Gastrocnemius medialis (tissue), 4 donors: ENCODE results near the gene ARL14EPL. TPM values are rescaled to one million over a fixed set of nuclear protein-coding genes. Genes with fewer than 3 reads are reported as not detected.

Experiments used
- ATAC-seq, 2 donors: fragments of 150-250 bp; one replicate each; pipeline ENCODE4 v1.9.1; 2016
- DNase-seq, 2 donors: peaks; one replicate each; pipeline ENCODE4 v3.0.0-alpha.2; 2019
- H3K27ac ChIP-seq, 4 donors: fragments of 200-600 bp; sonication (generic); 1 replicate in 1 of 4; 2 replicates in 3 of 4; pipeline ENCODE4 v1.5.1; 2016 to 2018; ENCODE audit warnings: mild to moderate bottlenecking in 2 of 4, moderate library complexity in 1 of 4
- H3K27me3 ChIP-seq, 3 donors: fragments of 200-600 bp; sonication (generic) in 2 of 3; 1 replicate in 1 of 3; 2 replicates in 2 of 3; pipeline versions ENCODE4 v1.5.1 to v1.6.0; 2016 to 2019; ENCODE audit warnings: mild to moderate bottlenecking in 1 of 3, moderate library complexity in 1 of 3
- H3K36me3 ChIP-seq, 2 donors: fragments of 200-600 bp; sonication (generic) in 1 of 2; one replicate each; pipeline ENCODE4 v1.5.1; 2017 to 2018
- H3K4me1 ChIP-seq, 2 donors: fragments of 200-600 bp; sonication (generic) in 1 of 2; one replicate each; pipeline ENCODE4 v1.5.1; 2016 to 2017; ENCODE audit warnings: mild to moderate bottlenecking in 2 of 2
- H3K4me3 ChIP-seq, 4 donors: fragments of 200-600 bp; sonication (generic) in 3 of 4; 1 replicate in 1 of 4; 2 replicates in 3 of 4; pipeline ENCODE4 v1.5.1; 2016 to 2019; ENCODE audit warnings: mild to moderate bottlenecking in 2 of 4
- H3K9me3 ChIP-seq, 3 donors: fragments of 200-600 bp; sonication (generic) in 2 of 3; 1 replicate in 1 of 3; 2 replicates in 2 of 3; pipeline ENCODE4 v1.5.1; 2016 to 2019
- POLR2A ChIP-seq, 2 donors: fragments of 450-650 bp; IDR thresholded peaks; one replicate each; pipeline ENCODE4 v1.6.1; 2017; ENCODE audit warnings: antibody characterized with exemption in 2 of 2, mild to moderate bottlenecking in 2 of 2, moderate library complexity in 2 of 2
- in situ Hi-C, 4 donors: fragments of 200-750 bp; cut with MboI; loops; one replicate each; pipeline versions ENCODE4 v1.15.0 to v1.8.0; 2017; ENCODE audit warnings: low sequenced_read_pairs in 4 of 4
- intact Hi-C: fragments of 100-400 bp; cut with DNase I; formaldehyde crosslinking; loops from one replicate; pipeline ENCODE4 v1.15.1; 2023; ENCODE audit warnings: low total_unique reads
- total RNA-seq, 4 donors: library from RNA; depleted of rRNA; stranded (reverse); fragments of >200 nt; gene quantifications; one replicate each; pipeline versions ENCODE4 v1.1.0 to v1.2.3, GENCODE V29; 2016
- TF ChIP-seq, protein P1 (sequence below), 5 experiments: fragments of 450-650 bp in 3 of 5; fragments of 200-600 bp in 2 of 5; sonication (generic) in 2 of 5; IDR thresholded peaks in 4 of 5; conservative IDR thresholded peaks in 1 of 5; 1 replicate in 4 of 5; 2 replicates in 1 of 5; pipeline ENCODE4 v1.5.1; 2016 to 2019; ENCODE audit warnings: antibody characterized with exemption in 5 of 5, mild to moderate bottlenecking in 3 of 5, moderate library complexity in 3 of 5

Gene ARL14EPL
- under 1 TPM in 2 of 4 donors, not detected in 2; 0.11 to 0.82 TPM for total RNA-seq

DNA sequence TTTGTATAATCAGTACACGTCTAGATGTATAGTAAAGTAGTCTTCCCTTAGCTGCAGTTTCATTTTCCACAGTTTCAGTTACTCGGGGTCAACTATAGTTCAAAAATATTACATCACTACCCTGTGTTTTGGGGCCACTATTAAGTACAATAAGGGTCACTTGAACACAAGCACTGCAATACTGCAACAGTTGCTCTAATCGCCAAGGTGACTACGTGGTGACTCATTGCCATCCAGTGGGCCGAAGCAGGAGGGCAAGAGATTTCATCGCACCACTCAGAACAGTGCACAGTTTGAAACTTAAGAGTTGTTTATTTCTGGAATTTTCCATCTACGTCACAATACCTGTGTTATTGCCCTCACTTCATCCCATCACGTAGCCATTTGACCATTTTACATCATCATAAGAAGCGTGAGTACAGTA, at the start of gene ARL14EPL:
Gene ARL14EPL, plus strand, starts transcription at position 379 of the 424 bp plus-strand sequence. CDS start 18,994 bp downstream, outside the sequence.
- Histone ChIP-seq H3K27me3 (no peaks in the 10 kb centered on the region), H3K36me3 (no peaks in the 10 kb centered on the region), H3K27ac (no peak within 1 kb of the TSS), H3K4me3 (no peak within 1 kb of the TSS), H3K9me3 (no peaks in the 10 kb centered on the region), H3K4me1 (no peaks in the 10 kb centered on the region)
- TF ChIP-seq, protein P1, sequence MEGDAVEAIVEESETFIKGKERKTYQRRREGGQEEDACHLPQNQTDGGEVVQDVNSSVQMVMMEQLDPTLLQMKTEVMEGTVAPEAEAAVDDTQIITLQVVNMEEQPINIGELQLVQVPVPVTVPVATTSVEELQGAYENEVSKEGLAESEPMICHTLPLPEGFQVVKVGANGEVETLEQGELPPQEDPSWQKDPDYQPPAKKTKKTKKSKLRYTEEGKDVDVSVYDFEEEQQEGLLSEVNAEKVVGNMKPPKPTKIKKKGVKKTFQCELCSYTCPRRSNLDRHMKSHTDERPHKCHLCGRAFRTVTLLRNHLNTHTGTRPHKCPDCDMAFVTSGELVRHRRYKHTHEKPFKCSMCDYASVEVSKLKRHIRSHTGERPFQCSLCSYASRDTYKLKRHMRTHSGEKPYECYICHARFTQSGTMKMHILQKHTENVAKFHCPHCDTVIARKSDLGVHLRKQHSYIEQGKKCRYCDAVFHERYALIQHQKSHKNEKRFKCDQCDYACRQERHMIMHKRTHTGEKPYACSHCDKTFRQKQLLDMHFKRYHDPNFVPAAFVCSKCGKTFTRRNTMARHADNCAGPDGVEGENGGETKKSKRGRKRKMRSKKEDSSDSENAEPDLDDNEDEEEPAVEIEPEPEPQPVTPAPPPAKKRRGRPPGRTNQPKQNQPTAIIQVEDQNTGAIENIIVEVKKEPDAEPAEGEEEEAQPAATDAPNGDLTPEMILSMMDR (IDR thresholded peaks at IDR 0.05 in 4 of 5, conservative IDR thresholded peaks at IDR 0.05 in 1 of 5) = no peak
- no peak for TF ChIP-seq POLR2A (IDR thresholded peaks at IDR 0.05)
- intact Hi-C loops = no loop called here
- DNase-seq (peak; percentile 20 to 42), ATAC-seq (peak; percentile 53 to 58)
- in situ Hi-C loops = loop anchor here in 1 of 4 donors (10.0 kb wide), 1 partner anchor 147 kb away; no protein-coding TSS in a partner anchor

DNA sequence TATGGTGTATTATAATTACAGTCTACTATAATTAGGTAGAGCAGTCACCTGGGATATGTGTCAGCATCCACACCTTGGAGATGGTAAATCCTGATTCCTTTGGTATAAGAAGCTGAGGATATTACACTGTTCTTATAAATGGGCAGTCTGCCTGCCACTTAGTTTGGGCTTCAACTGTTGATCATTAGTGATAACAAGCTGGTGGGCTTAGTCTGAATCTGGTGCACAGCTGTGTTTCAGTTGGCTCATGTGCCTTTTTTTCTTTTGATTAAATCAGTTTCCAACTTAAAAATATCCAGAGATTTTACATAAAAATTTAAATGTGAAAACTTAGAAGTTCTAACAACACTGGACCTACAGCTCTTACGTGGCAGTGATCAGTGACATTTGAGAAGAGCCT, 48.8 kb upstream of the ARL14EPL start:
- Histone ChIP-seq H3K27ac (no peak overlapping the region), H3K36me3 (no peaks in the 10 kb centered on the region), H3K4me3 (no peak overlapping the region), H3K27me3 (no peaks in the 10 kb centered on the region), H3K4me1 (no peaks in the 10 kb centered on the region), H3K9me3 (no peaks in the 10 kb centered on the region)
- intact Hi-C loops (no loop called here), in situ Hi-C loops (no loop called here)
- DNase-seq (no peak), ATAC-seq (no peak)
- no peak for TF ChIP-seq POLR2A (IDR thresholded peaks at IDR 0.05)
- TF ChIP-seq, protein P1 (IDR thresholded peaks at IDR 0.05 in 4 of 5, conservative IDR thresholded peaks at IDR 0.05 in 1 of 5) = no peak

DNA sequence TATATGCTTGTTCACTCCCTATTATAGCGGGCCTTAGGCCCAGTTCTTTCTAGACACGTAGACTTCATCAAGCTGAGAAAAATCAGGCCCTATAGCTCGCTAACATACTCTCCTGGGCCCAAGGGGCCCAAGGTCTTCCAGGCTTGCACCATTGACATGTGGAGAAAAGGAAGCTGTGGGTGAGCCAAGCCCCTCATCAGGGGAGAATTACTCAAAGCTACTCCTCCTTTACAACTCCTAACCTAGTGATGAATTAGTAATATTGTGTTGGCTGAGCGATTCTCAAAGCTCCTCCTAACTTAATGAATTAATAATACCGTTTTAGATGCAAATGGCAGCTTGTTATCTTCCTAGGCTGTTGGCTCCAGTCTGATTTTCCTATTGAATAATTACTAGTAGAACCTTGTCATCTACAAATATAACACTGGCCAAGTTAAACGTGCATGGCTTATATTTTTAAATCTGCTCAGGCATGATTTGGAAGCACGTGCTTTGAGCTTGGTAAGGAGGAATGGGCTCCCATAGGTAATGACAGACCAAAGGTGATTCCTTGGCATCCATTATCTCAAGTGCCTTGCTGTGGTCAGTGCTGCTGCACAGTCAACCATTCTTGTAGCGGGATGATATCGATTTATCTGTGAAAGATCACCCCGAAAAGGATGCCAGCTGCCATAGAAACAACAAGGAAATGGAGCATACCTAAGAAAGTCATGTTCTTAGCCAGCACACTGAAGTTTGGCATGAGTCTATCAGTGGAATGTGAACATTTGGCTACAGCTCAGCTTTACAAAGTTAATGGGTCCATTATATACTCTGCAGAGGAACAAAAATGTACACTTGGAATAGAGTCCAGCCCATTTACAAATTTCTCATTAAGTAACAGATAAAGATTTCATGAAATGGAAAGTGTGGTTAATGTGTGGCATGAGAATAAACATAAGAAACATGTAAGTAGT, 46.2 kb upstream of the ARL14EPL start:
- in situ Hi-C loops = no loop called here
- ATAC-seq = no peak
- H3K4me3 ChIP-seq = no peak overlapping the region
- no peak for TF ChIP-seq POLR2A (IDR thresholded peaks at IDR 0.05)
- TF ChIP-seq, protein P1 (IDR thresholded peaks at IDR 0.05 in 4 of 5, conservative IDR thresholded peaks at IDR 0.05 in 1 of 5) = no peak
- intact Hi-C loops = no loop called here
- H3K36me3 ChIP-seq = no peaks in the 10 kb centered on the region
- H3K4me1 ChIP-seq = no peaks in the 10 kb centered on the region
- DNase-seq = no peak
- H3K9me3 ChIP-seq = no peaks in the 10 kb centered on the region
- H3K27ac ChIP-seq = no peak overlapping the region
- no peaks in the 10 kb centered on the region for H3K27me3 ChIP-seq

DNA sequence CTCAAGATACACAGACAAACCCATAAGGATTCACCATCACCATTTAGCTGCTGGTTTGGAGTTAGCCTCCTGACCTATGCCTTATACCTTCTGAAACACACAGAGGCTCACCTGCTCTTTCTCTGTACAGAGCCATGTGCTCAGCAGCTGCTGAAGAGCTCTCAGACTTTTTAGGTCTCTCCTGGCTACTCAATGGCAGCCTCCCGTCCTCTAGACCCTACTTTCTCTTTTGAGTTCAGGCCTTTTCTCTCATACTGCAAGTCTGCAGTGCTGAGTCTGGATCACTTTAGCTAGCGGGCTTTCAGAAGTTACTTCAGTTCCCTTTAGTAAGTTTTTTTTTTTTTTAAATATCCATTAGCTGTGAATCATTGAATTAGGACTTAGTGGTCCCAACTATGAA, 44.3 kb upstream of the ARL14EPL start:
- Histone ChIP-seq H3K4me1 (no peaks in the 10 kb centered on the region), H3K36me3 (no peaks in the 10 kb centered on the region), H3K4me3 (no peak overlapping the region), H3K27ac (no peak overlapping the region), H3K9me3 (no peaks in the 10 kb centered on the region), H3K27me3 (no peaks in the 10 kb centered on the region)
- intact Hi-C loops = no loop called here
- ATAC-seq = no peak
- TF ChIP-seq, protein P1 (IDR thresholded peaks at IDR 0.05 in 4 of 5, conservative IDR thresholded peaks at IDR 0.05 in 1 of 5) = no peak
- TF ChIP-seq POLR2A (IDR thresholded peaks at IDR 0.05) = no peak
- in situ Hi-C loops = no loop called here
- no peak for DNase-seq
